ENCODE measurements around the gene ANKRD29. TPM values are rescaled to one million over a fixed set of nuclear protein-coding genes. Genes with fewer than 3 reads are reported as not detected.
"Not testable (repeated sequence)": the region's sequence is repeated elsewhere in the genome, so short reads cannot be mapped to it uniquely, and the experiment has no call there.

ANKRD29 gene
- total and polyA plus RNA-seq, 12 donors: 2.1 to 11.5 (median 6.0) TPM

DNA sequence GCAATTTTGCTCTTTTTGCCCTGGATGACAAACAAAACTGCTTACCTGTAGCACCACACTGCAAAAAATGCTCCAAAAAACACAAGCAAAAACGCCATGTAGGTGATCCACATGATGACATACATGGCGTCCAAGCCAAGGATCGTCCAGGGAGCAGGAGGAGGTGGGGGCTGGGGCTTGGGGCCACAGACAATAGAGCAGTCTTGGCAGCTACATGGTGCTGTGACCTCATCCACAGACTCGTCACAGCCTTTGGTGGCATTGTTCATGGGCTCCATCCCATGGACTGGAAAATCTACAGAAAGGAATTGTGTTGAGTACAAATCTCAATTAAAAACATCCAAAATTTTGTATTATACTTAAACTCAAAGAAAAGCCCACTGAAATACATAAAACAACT lies 102.5 kb downstream of the ANKRD29 start:
- H3K4me1 ChIP-seq: no peaks in the 10 kb centered on the region
- WGBS, 2 donors: 82 to 87% methylated on average over 4 of the region's 4 CpGs
- ATAC-seq (no peak), DNase-seq (no peak)
- intact Hi-C loops (cut with DNase I): no loop called here
- peaks cover 0 to 100% (median 47%) of the 10 kb centered on the region in 9 donors for H3K36me3 ChIP-seq
- no peaks in the 10 kb centered on the region for H3K27me3 ChIP-seq
- H3K27ac ChIP-seq: no peak overlapping the region
- H3K4me3 ChIP-seq: no peak overlapping the region
- TF ChIP-seq, protein P1, sequence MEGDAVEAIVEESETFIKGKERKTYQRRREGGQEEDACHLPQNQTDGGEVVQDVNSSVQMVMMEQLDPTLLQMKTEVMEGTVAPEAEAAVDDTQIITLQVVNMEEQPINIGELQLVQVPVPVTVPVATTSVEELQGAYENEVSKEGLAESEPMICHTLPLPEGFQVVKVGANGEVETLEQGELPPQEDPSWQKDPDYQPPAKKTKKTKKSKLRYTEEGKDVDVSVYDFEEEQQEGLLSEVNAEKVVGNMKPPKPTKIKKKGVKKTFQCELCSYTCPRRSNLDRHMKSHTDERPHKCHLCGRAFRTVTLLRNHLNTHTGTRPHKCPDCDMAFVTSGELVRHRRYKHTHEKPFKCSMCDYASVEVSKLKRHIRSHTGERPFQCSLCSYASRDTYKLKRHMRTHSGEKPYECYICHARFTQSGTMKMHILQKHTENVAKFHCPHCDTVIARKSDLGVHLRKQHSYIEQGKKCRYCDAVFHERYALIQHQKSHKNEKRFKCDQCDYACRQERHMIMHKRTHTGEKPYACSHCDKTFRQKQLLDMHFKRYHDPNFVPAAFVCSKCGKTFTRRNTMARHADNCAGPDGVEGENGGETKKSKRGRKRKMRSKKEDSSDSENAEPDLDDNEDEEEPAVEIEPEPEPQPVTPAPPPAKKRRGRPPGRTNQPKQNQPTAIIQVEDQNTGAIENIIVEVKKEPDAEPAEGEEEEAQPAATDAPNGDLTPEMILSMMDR (IDR thresholded peaks at IDR 0.05): no peak
- no peaks in the 10 kb centered on the region for H3K9me3 ChIP-seq

DNA sequence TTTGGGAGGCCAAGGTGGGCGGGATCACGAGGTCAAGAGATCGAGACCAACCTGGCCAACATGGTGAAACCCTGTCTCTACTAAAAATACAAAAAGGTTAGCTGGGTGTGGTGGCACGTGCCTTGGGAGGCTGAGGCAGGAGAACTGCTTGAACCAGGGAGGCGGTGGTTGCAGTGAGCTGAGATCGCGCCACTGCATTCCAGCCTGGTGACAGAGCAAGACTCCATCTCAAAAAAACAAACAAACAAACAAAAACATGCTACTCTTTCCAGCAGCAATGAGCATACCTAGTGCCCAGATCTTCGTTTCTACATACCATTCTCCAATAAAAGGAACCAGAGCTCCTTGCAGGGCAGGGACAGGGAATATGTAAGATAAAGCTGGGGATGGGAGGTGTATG lies 105.2 kb downstream of the ANKRD29 start:
- H3K9me3 ChIP-seq; H3K27ac ChIP-seq; H3K4me3 ChIP-seq; H3K27me3 ChIP-seq; ATAC-seq; H3K4me1 ChIP-seq; DNase-seq; intact Hi-C loops (cut with DNase I): not testable (repeated sequence)
- H3K36me3 ChIP-seq: peaks cover 0 to 100% (median 61%) of the 10 kb centered on the region in 9 donors
- 96% methylated on average over 8 of the region's 8 CpGs for WGBS, 2 donors

DNA sequence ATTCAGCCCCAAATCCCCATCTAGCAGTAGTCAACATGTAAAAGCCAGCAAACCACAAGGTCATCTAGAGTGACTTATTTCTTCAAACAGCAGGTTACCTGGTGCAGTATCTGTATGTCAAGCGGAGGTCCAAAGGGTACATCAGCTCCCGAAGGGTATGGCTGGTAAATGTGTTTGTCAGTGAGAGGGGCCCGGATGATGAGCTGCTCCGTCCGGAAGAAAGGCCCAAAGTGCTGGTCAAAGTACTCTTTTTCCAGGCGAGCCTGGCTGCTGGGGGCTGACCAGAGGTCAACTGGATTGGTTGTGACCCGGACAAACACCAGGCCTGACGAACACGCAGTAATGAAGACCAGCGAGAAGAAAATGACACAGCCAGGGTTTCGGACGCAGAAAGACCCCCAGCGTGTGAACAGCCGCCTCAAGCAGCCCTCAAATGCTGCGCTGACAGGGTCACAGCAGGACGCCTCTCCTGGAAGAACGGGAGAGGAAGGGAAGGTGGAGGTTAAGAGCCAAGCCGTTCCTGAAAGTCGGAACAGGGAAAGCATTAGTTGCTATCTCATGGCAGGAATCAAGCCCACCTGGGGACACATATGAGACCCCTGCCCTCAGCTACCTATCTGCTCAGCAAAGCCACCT lies 106.4 kb downstream of the ANKRD29 start:
- intact Hi-C loops (cut with DNase I): no loop called here
- DNase-seq (no peak), ATAC-seq (no peak)
- Histone ChIP-seq H3K27ac (no peak overlapping the region), H3K27me3 (no peaks in the 10 kb centered on the region), H3K4me1 (no peaks in the 10 kb centered on the region), H3K4me3 (no peak overlapping the region), H3K36me3 (peaks cover 0 to 100% (median 59%) of the 10 kb centered on the region in 9 donors), H3K9me3 (no peaks in the 10 kb centered on the region)
- TF ChIP-seq, protein P1 (IDR thresholded peaks at IDR 0.05): no peak
- 95 to 97% methylated on average over 19 of the region's 19 CpGs for WGBS, 2 donors

DNA sequence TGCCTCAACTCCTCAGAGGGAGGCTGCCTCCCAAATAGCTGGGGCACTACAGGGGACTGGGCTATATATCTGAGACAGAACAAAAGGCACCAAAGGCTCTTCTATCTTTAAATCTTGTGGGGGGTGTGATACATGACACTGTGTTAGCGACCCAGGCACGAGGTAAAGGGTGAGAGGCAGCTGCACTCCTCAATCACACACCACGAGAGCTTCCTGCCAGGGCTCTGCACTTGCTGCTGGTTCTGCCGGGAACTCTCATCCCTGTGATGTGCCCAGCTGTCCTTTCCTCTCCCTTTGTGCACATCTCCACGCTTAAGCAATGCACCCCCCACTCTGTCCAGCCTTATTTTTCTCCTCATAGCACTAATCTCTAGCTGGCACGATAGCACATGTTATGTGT lies 108.8 kb downstream of the ANKRD29 start:
- WGBS, 2 donors: 90 to 91% methylated on average over 6 of the region's 6 CpGs

DNA sequence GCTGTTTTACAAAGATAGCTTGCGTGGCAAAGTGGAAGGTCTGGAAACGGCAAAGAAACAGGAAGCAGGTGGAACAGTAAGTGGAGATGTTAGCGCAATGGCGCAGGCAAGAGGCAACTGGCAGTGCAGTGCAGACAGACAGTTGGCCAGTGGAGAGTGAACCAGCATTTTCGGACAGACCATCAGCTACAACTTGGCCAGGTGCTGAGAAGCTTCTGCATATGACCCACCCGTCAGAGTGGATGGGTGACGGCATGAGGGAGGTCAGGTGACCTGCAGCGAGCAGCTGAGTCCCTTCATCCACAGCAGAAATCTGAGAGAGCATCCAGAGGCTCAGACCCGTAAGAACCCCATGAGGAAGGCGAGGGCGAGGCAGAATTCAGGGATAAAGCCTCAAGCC lies 110.2 kb downstream of the ANKRD29 start:
- Histone ChIP-seq H3K4me1 (no peaks in the 10 kb centered on the region), H3K9me3 (no peaks in the 10 kb centered on the region), H3K4me3 (no peak overlapping the region), H3K27me3 (no peaks in the 10 kb centered on the region), H3K27ac (no peak overlapping the region), H3K36me3 (peaks cover 0 to 100% (median 48%) of the 10 kb centered on the region in 9 donors)
- TF ChIP-seq, protein P1 (IDR thresholded peaks at IDR 0.05): no peak
- 87 to 91% methylated on average over 11 of the region's 11 CpGs for WGBS, 2 donors
- DNase-seq (no peak), ATAC-seq (no peak)
- intact Hi-C loops (cut with DNase I): no loop called here

More for the DNA sequence above, 108.8 kb downstream of the ANKRD29 start:
- Histone ChIP-seq H3K27ac (no peak overlapping the region), H3K4me1 (no peaks in the 10 kb centered on the region), H3K27me3 (no peaks in the 10 kb centered on the region), H3K36me3 (peaks cover 0 to 100% (median 51%) of the 10 kb centered on the region in 9 donors), H3K4me3 (no peak overlapping the region), H3K9me3 (no peaks in the 10 kb centered on the region)
- TF ChIP-seq, protein P1 (IDR thresholded peaks at IDR 0.05): no peak
- peak in 1 of 8 donors; percentile 13 for ATAC-seq
- intact Hi-C loops (cut with DNase I): no loop called here
- no peak for DNase-seq

Data from heart right ventricle (tissue), 16 donors.